NCI-H2227 (cell line): ENCODE results near the gene TECPR1.

ENCODE experiments used
- DNase-seq: peaks from one replicate; lab custom pipeline; 2025; ENCODE audit not compliant: unreplicated experiment; lab: John Stamatoyannopoulos, UW

TECPR1 gene

GRCh38 chr7:98285157-98286092 is 33.4 kb upstream of the TECPR1 start:
- DNase-seq = no peak

- no peak for DNase-seq
Measured at GRCh38 chr7:98284335-98285036, 32.5 kb upstream of the TECPR1 start.

- no peak for DNase-seq
Measured at GRCh38 chr7:98283887-98284222, 31.8 kb upstream of the TECPR1 start.

- no peak for DNase-seq
Measured at GRCh38 chr7:98283127-98283886, 31.3 kb upstream of the TECPR1 start.

GRCh38 chr7:98282703-98283102 is 30.7 kb upstream of the TECPR1 start:
- no peak for DNase-seq

GRCh38 chr7:98281757-98282606 is 29.9 kb upstream of the TECPR1 start:
- DNase-seq = peak; percentile 54

- DNase-seq = peak; percentile 94
Measured at GRCh38 chr7:98280791-98281756, 29.0 kb upstream of the TECPR1 start, which contains the start of gene BRI3. BRI3 (plus strand) TSS chr7:98281686; CDS start chr7:98281796, 110 bp downstream.

- DNase-seq = no peak
Measured at GRCh38 chr7:98280296-98280695, 28.3 kb upstream of the TECPR1 start.

GRCh38 chr7:98278936-98279335 is 26.9 kb upstream of the TECPR1 start:
- DNase-seq = no peak

GRCh38 chr7:98278408-98278807 is 26.4 kb upstream of the TECPR1 start:
- DNase-seq = no peak

- DNase-seq = no peak
Measured at GRCh38 chr7:98276241-98276761, 24.3 kb upstream of the TECPR1 start.

GRCh38 chr7:98267303-98267702 is 15.3 kb upstream of the TECPR1 start:
- no peak for DNase-seq

- no peak for DNase-seq
Measured at GRCh38 chr7:98266840-98267239, 14.8 kb upstream of the TECPR1 start.

- DNase-seq = no peak
Measured at GRCh38 chr7:98265841-98266271, 13.8 kb upstream of the TECPR1 start.

- DNase-seq = no peak
Measured at GRCh38 chr7:98257701-98258100, 5.7 kb upstream of the TECPR1 start.

- DNase-seq = no peak
Measured at GRCh38 chr7:98256431-98256830, 4.4 kb upstream of the TECPR1 start.

- no peak for DNase-seq
Measured at GRCh38 chr7:98254951-98255610, 3.0 kb upstream of the TECPR1 start.

GRCh38 chr7:98254516-98254915 is 2.5 kb upstream of the TECPR1 start:
- DNase-seq = no peak
